Tibial nerve (tissue), 4 donors: ENCODE results near the gene ADM5. TPM values are rescaled to one million over a fixed set of nuclear protein-coding genes. Genes with fewer than 3 reads are reported as not detected.

Experiments used
- DNase-seq, 2 donors: peaks; one replicate each; pipeline ENCODE4 v3.0.0-alpha.2; 2019; ENCODE audit warnings: low spot score in 2 of 2
- H3K27ac ChIP-seq, 4 donors: fragments of 200-600 bp; sonication (generic) in 3 of 4; one replicate each; pipeline ENCODE4 v1.5.1; 2017 to 2019; ENCODE audit warnings: mild to moderate bottlenecking in 1 of 4
- H3K27me3 ChIP-seq, 2 donors: fragments of 200-600 bp; sonication (generic) in 1 of 2; one replicate each; pipeline versions ENCODE4 v1.5.1 to v1.6.0; 2017 to 2019
- H3K36me3 ChIP-seq, 3 donors: fragments of 200-600 bp; sonication (generic); one replicate each; pipeline ENCODE4 v1.5.1; 2018 to 2019
- H3K4me1 ChIP-seq, 4 donors: fragments of 200-600 bp; sonication (generic) in 3 of 4; one replicate each; pipeline ENCODE4 v1.5.1; 2017 to 2019
- H3K4me3 ChIP-seq, 4 donors: fragments of 200-600 bp; sonication (generic) in 3 of 4; one replicate each; pipeline ENCODE4 v1.5.1; 2017 to 2019; ENCODE audit warnings: mild to moderate bottlenecking in 1 of 4, moderate library complexity in 1 of 4
- H3K9me3 ChIP-seq, 4 donors: fragments of 200-600 bp; sonication (generic) in 3 of 4; one replicate each; pipeline ENCODE4 v1.5.1; 2017 to 2019
- CTCF ChIP-seq, 5 experiments: fragments of 200-600 bp in 3 of 5; fragments of 450-650 bp in 2 of 5; sonication (generic) in 3 of 5; IDR thresholded peaks; one replicate each; pipeline ENCODE4 v1.5.1; 2016 to 2019; ENCODE audit warnings: antibody characterized with exemption in 5 of 5, mild to moderate bottlenecking in 3 of 5, moderate library complexity in 2 of 5
- EP300 ChIP-seq, 2 donors: sonication (generic); formaldehyde crosslinking; IDR thresholded peaks; one replicate each; pipeline ENCODE4 v1.6.1; 2017; ENCODE audit warnings: antibody characterized with exemption in 2 of 2, mild to moderate bottlenecking in 1 of 2
- POLR2A ChIP-seq, 2 donors: fragments of 450-650 bp; IDR thresholded peaks; one replicate each; pipeline ENCODE4 v1.6.1; 2017; ENCODE audit warnings: antibody characterized with exemption in 2 of 2, mild to moderate bottlenecking in 2 of 2, moderate library complexity in 2 of 2
- WGBS, 2 donors: methylation state at CpG; one replicate each; pipeline ENCODE4 v1.1.5; 2018; 5-methylcytosine and 5-hydroxymethylcytosine counted together
- total RNA-seq, 4 donors: library from RNA; depleted of rRNA; stranded (reverse); fragments of >200 nt; gene quantifications; one replicate each; pipeline ENCODE4 v1.1.0, GENCODE V29; 2016

ADM5 gene
- total RNA-seq, 4 donors from 2014 or later = 1.5 to 4.3 TPM; not detected in 2

GRCh38 chr19:49643466-49643865, 45.9 kb upstream of the ADM5 start:
- WGBS, 2 donors = 65 to 76% methylated on average over 2 of the region's 2 CpGs
- no peak for DNase-seq
- TF ChIP-seq POLR2A (IDR thresholded peaks at IDR 0.05) = no peak
- TF ChIP-seq CTCF (IDR thresholded peaks at IDR 0.05) = no peak
- TF ChIP-seq EP300 (IDR thresholded peaks at IDR 0.05) = no peak
- H3K27ac ChIP-seq = peak overlapping the region in 1 of 4 donors; percentile 20
- peaks cover 0 to 36% (median 7%) of the 10 kb centered on the region in 3 donors for H3K36me3 ChIP-seq
- H3K9me3 ChIP-seq = no peaks in the 10 kb centered on the region
- H3K4me3 ChIP-seq = no peak overlapping the region
- H3K4me1 ChIP-seq = peaks cover 0 to 54% (median 24%) of the 10 kb centered on the region in 4 donors
- H3K27me3 ChIP-seq = no peaks in the 10 kb centered on the region

- H3K9me3 ChIP-seq = no peaks in the 10 kb centered on the region
- no peak for TF ChIP-seq EP300 (IDR thresholded peaks at IDR 0.05)
- no peak for TF ChIP-seq POLR2A (IDR thresholded peaks at IDR 0.05)
- no peak for TF ChIP-seq CTCF (IDR thresholded peaks at IDR 0.05)
- 85 to 87% methylated on average over 11 of the region's 11 CpGs for WGBS, 2 donors
- H3K27me3 ChIP-seq = no peaks in the 10 kb centered on the region
- no peak overlapping the region for H3K4me3 ChIP-seq
- H3K27ac ChIP-seq = no peak overlapping the region
- peaks cover 0 to 42% (median 15%) of the 10 kb centered on the region in 4 donors for H3K4me1 ChIP-seq
- no peak for DNase-seq
- H3K36me3 ChIP-seq = peaks cover 0 to 57% (median 21%) of the 10 kb centered on the region in 3 donors
These were observed 43.8 kb upstream of the ADM5 start for GRCh38 chr19:49645592-49645991.

- peaks cover 0 to 42% (median 15%) of the 10 kb centered on the region in 4 donors for H3K4me1 ChIP-seq
- peaks cover 0 to 61% (median 21%) of the 10 kb centered on the region in 3 donors for H3K36me3 ChIP-seq
- H3K27ac ChIP-seq = no peak overlapping the region
- WGBS, 2 donors = 91 to 92% methylated on average over 13 of the region's 13 CpGs
- no peak for TF ChIP-seq EP300 (IDR thresholded peaks at IDR 0.05)
- TF ChIP-seq CTCF (IDR thresholded peaks at IDR 0.05) = no peak
- no peak for TF ChIP-seq POLR2A (IDR thresholded peaks at IDR 0.05)
- no peaks in the 10 kb centered on the region for H3K27me3 ChIP-seq
- DNase-seq = no peak
- H3K4me3 ChIP-seq = no peak overlapping the region
- no peaks in the 10 kb centered on the region for H3K9me3 ChIP-seq
These were observed 43.4 kb upstream of the ADM5 start for GRCh38 chr19:49645995-49646394.

GRCh38 chr19:49646586-49646985, 42.8 kb upstream of the ADM5 start:
- no peak overlapping the region for H3K27ac ChIP-seq
- H3K27me3 ChIP-seq = no peaks in the 10 kb centered on the region
- WGBS, 2 donors = 90 to 94% methylated on average over 17 of the region's 17 CpGs
- no peak overlapping the region for H3K4me3 ChIP-seq
- DNase-seq = no peak
- peaks cover 0 to 67% (median 21%) of the 10 kb centered on the region in 3 donors for H3K36me3 ChIP-seq
- no peak for TF ChIP-seq POLR2A (IDR thresholded peaks at IDR 0.05)
- no peak for TF ChIP-seq CTCF (IDR thresholded peaks at IDR 0.05)
- TF ChIP-seq EP300 (IDR thresholded peaks at IDR 0.05) = no peak
- H3K9me3 ChIP-seq = no peaks in the 10 kb centered on the region
- peaks cover 0 to 37% (median 13%) of the 10 kb centered on the region in 4 donors for H3K4me1 ChIP-seq

GRCh38 chr19:49651029-49651819, 38.2 kb upstream of the ADM5 start:
- Histone ChIP-seq H3K27me3 (no peaks in the 10 kb centered on the region), H3K27ac (no peak overlapping the region), H3K4me1 (peaks cover 0 to under 1% (median 0%) of the 10 kb centered on the region in 4 donors), H3K4me3 (no peak overlapping the region), H3K36me3 (peaks cover 5 to 100% (median 46%) of the 10 kb centered on the region in 3 donors), H3K9me3 (no peaks in the 10 kb centered on the region)
- TF ChIP-seq CTCF (IDR thresholded peaks at IDR 0.05) = no peak
- TF ChIP-seq POLR2A (IDR thresholded peaks at IDR 0.05) = no peak
- TF ChIP-seq EP300 (IDR thresholded peaks at IDR 0.05) = no peak
- no peak for DNase-seq
- WGBS, 2 donors = 96 to 97% methylated on average over 62 to 63 of the region's 72 CpGs
